Suprapubic skin (tissue), 3 donors: ENCODE data around the gene CDYL2.

ENCODE experiments used
- CTCF ChIP-seq, 2 donors: fragments of 200-600 bp in 1 of 2; fragments of 450-650 bp in 1 of 2; sonication (generic) in 1 of 2; IDR thresholded peaks; one replicate each; pipeline ENCODE4 v1.5.1; 2016 to 2019; ENCODE audit warnings: antibody characterized with exemption in 2 of 2, mild to moderate bottlenecking in 1 of 2, moderate library complexity in 1 of 2
- POLR2AphosphoS5 ChIP-seq, 3 donors: sonication (generic); formaldehyde crosslinking; IDR thresholded peaks; one replicate each; pipeline ENCODE4 v1.6.1; 2017; ENCODE audit warnings: antibody characterized with exemption in 3 of 3

GRCh38 chr16:80596507-80597207, 207.7 kb downstream of the CDYL2 start:
- no peak for TF ChIP-seq CTCF (IDR thresholded peaks at IDR 0.05)
- no peak for TF ChIP-seq POLR2AphosphoS5 (IDR thresholded peaks at IDR 0.05)
